Endothelial cell of umbilical vein (primary cell): Measurements from ENCODE around the gene KRT1. TPM values are rescaled to one million over a fixed set of nuclear protein-coding genes. Genes with fewer than 3 reads are reported as not detected.

Experiments
- BruUV-seq: library from RNA; stranded (reverse); fragments of 400-500 nt; replicated peaks from 2 replicates; lab custom pipeline; 2021; lab: Mats Ljungman, UMichigan
- CTCF ChIA-PET: fragments of 300-600, 350-600 bp; sonication (Branson Sonifier 250); formaldehyde crosslinking; loops from one replicate; lab custom pipeline; 2021; ENCODE audit warnings: antibody characterized with exemption, inconsistent platforms; lab: Charles Lee
- POLR2A ChIA-PET: fragments of 300-600, 350-600 bp; sonication (Branson Sonifier 250); formaldehyde crosslinking; loops from one replicate; lab custom pipeline; 2021; ENCODE audit warnings: antibody characterized with exemption, inconsistent platforms; lab: Charles Lee
- DNase-seq: peaks from one replicate; pipeline ENCODE4 v3.0.0-alpha.2; 2011; ENCODE audit warnings: low read depth, low spot score
- FAIRE-seq: peaks from 2 replicates; lab custom pipeline; 2011; peaks lifted over from hg19 to GRCh38; lab: Jason Lieb, UNC
- H2AFZ ChIP-seq: 2 replicates; pipeline ENCODE4 v1.6.0; 2012; ENCODE audit warnings: low read depth, low read length, control low read depth, inconsistent platforms
- H3K27ac ChIP-seq: 2 replicates; pipeline ENCODE4 v1.5.1; 2011; ENCODE audit warnings: low read depth, mild to moderate bottlenecking, control low read depth, low read length, moderate library complexity; ENCODE audit not compliant: insufficient read depth
- H3K27me3 ChIP-seq, 2 experiments: 2 replicates each; pipeline versions ENCODE4 v1.6.0 to v1.6.1; 2011; ENCODE audit warnings: low read length in 2 of 2, mixed read lengths in 1 of 2; ENCODE audit not compliant: control insufficient read depth in 2 of 2, insufficient read depth in 2 of 2
- H3K36me3 ChIP-seq, 2 experiments: 2 replicates in 1 of 2; 3 replicates in 1 of 2; pipeline ENCODE4 v1.5.1; 2011; ENCODE audit warnings: low read length in 2 of 2, mild to moderate bottlenecking in 1 of 2, moderate library complexity in 1 of 2; ENCODE audit not compliant: control insufficient read depth in 2 of 2, insufficient read depth in 2 of 2; ENCODE audit errors: extremely low read depth in 1 of 2
- H3K4me1 ChIP-seq: 3 replicates; pipeline ENCODE4 v1.5.1; 2011; ENCODE audit warnings: mild to moderate bottlenecking, low read length; ENCODE audit not compliant: control insufficient read depth, insufficient read depth; ENCODE audit errors: extremely low read depth
- H3K4me2 ChIP-seq: 2 replicates; pipeline ENCODE4 v1.6.1; 2011; ENCODE audit warnings: low read length, control low read depth, mixed read lengths; ENCODE audit not compliant: insufficient read depth
- H3K4me3 ChIP-seq, 3 experiments: fragments of 200-600 bp in 1 of 3; sonication (generic), shearing (Covaris generic) in 1 of 3; replicated peaks in 1 of 3; 2 replicates each; pipeline ENCODE4 v1.5.1; 2011 to 2016; ENCODE audit warnings: control low read depth in 3 of 3, low read length in 3 of 3, mild to moderate bottlenecking in 2 of 3, inconsistent platforms in 1 of 3, low read depth in 1 of 3, moderate library complexity in 1 of 3; ENCODE audit not compliant: insufficient read depth in 1 of 3
- H3K79me2 ChIP-seq: 2 replicates; pipeline ENCODE4 v1.6.0; 2012; ENCODE audit warnings: low read length, inconsistent platforms; ENCODE audit not compliant: control insufficient read depth, insufficient read depth
- H3K9ac ChIP-seq: replicated peaks from 2 replicates; pipeline ENCODE3; 2011; ENCODE audit warnings: low read length, control low read depth; ENCODE audit not compliant: insufficient read depth; ENCODE audit errors: extremely low read depth
- H3K9me1 ChIP-seq: replicated peaks from 3 replicates; pipeline ENCODE4 v1.6.0; 2011; ENCODE audit warnings: mild to moderate bottlenecking, low read length; ENCODE audit not compliant: control insufficient read depth, insufficient read depth; ENCODE audit errors: extremely low read depth
- H3K9me3 ChIP-seq: replicated peaks from 2 replicates; pipeline ENCODE4 v1.5.1; 2012; ENCODE audit warnings: low read length, inconsistent platforms; ENCODE audit not compliant: control insufficient read depth, insufficient read depth
- H4K20me1 ChIP-seq: replicated peaks from 2 replicates; pipeline ENCODE3; 2011; ENCODE audit warnings: mild to moderate bottlenecking, low read length; ENCODE audit not compliant: control insufficient read depth, insufficient read depth; ENCODE audit errors: extremely low read depth
- EZH2 ChIP-seq: IDR thresholded peaks from 2 replicates; pipeline ENCODE4 v1.6.1; 2012; ENCODE audit warnings: borderline replicate concordance, low read depth, mild to moderate bottlenecking, moderate library complexity, low read length, inconsistent platforms; ENCODE audit not compliant: severe bottlenecking
- FOS ChIP-seq: IDR thresholded peaks from 2 replicates; pipeline ENCODE4 v1.6.1; 2011; ENCODE audit warnings: mild to moderate bottlenecking, low read length, moderate library complexity, borderline replicate concordance; ENCODE audit not compliant: insufficient read depth
- GATA2 ChIP-seq: IDR thresholded peaks from 2 replicates; pipeline ENCODE4 v1.7.0; 2011; ENCODE audit warnings: low read depth, mild to moderate bottlenecking, moderate library complexity, mixed read lengths, low read length; ENCODE audit not compliant: insufficient read length, insufficient read depth
- JUN ChIP-seq: IDR thresholded peaks from 2 replicates; pipeline ENCODE4 v1.6.1; 2011; ENCODE audit warnings: borderline replicate concordance, low read depth; ENCODE audit not compliant: insufficient read length, insufficient read depth
- MAX ChIP-seq: IDR thresholded peaks from 2 replicates; pipeline ENCODE4 v1.6.1; 2011; ENCODE audit not compliant: insufficient read depth, insufficient read length
- MYC ChIP-seq: IDR thresholded peaks from one replicate; pipeline ENCODE4 v1.6.1; 2011; ENCODE audit warnings: mild to moderate bottlenecking, low read depth, low read length
- POLR2A ChIP-seq: IDR thresholded peaks from 2 replicates; pipeline ENCODE4 v1.6.1; 2012; ENCODE audit warnings: low read depth, mild to moderate bottlenecking, control low read depth, low read length
- POLR2AphosphoS5 ChIP-seq: IDR thresholded peaks from 2 replicates; pipeline ENCODE4 v1.6.1; 2012; ENCODE audit warnings: low read depth, mild to moderate bottlenecking, control low read depth, low read length, moderate library complexity; ENCODE audit not compliant: insufficient read depth
- dilution Hi-C: fragments of 300-500 bp; cut with MboI; formaldehyde crosslinking; loops from one replicate; pipeline ENCODE4 v1.15.0; 2019; ENCODE audit warnings: low sequenced_read_pairs; ENCODE audit not compliant: extremely low pct_ligation_motif_present
- intact Hi-C: fragments of 100-400 bp; cut with micrococcal nuclease; formaldehyde crosslinking; loops from one replicate; pipeline ENCODE4 v1.10.0; 2022
- polyA plus RNA-seq, 4 experiments: library from polyadenylated mRNA; depleted of rRNA in 3 of 4; stranded (reverse) in 3 of 4; unstranded in 1 of 4; fragments of >200 nt; gene quantifications; 2 replicates each; pipeline versions ENCODE4 v1.2.1 to v1.2.3, GENCODE V29; 2011 to 2012; ENCODE audit warnings: missing spikeins in 1 of 4
- total RNA-seq: library from RNA; stranded (reverse); gene quantifications from 2 replicates; pipeline ENCODE4 v1.2.3, GENCODE V29; 2021
- TF ChIP-seq, protein P1 (sequence below), 2 donors: IDR thresholded peaks; 1 replicate in 1 of 2; 2 replicates in 1 of 2; pipeline ENCODE4 v1.5.1; 2011; ENCODE audit warnings: low read length in 2 of 2, mild to moderate bottlenecking in 2 of 2, moderate library complexity in 2 of 2, control low read depth in 1 of 2, inconsistent platforms in 1 of 2, low read depth in 1 of 2; ENCODE audit not compliant: insufficient read depth in 1 of 2; ENCODE audit errors: extremely low read depth in 1 of 2

The KRT1 gene
- total and polyA plus RNA-seq, 2 donors (not counting 3 experiments of a cell fraction or from before 2014, with no cell fraction given): not detected

DNA sequence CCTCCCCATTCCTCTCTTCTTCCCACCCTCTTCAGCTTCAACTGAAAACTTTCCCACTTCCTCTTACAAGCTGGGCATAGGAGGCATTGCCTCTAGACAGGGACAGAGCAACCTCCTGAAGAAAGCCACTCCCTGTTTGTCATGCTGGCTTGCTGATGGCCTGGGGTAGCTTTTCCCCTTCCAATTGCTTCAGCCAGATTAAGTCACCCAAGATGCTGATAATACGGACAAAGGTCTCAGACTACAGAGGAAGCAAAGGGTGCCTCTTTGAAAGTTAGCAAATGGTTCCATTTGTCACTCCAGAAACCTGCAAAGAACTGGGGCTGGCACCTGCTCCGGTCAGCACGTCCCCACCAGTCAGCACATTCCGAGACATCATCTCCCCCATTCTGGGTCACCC is 34.2 kb downstream of the KRT1 start:
- FAIRE-seq: no peak
- POLR2A ChIA-PET: no interaction called here

More for the DNA sequence above, 34.2 kb downstream of the KRT1 start:
- Histone ChIP-seq H3K4me2 (no peak overlapping the region), H3K4me1 (no peaks in the 10 kb centered on the region), H3K36me3 (no peaks in the 10 kb centered on the region), H3K9me3 (no peaks in the 10 kb centered on the region), H3K79me2 (no peaks in the 10 kb centered on the region), H3K9me1 (no peaks in the 10 kb centered on the region), H2AFZ (no peak overlapping the region), H3K9ac (no peak overlapping the region), H3K4me3 (no peak overlapping the region), H3K27me3 (peaks cover 6 to 7% of the 10 kb centered on the region in 2 experiments), H3K27ac (no peak overlapping the region), H4K20me1 (no peaks in the 10 kb centered on the region)
- BruUV-seq: no TSS peak
- dilution Hi-C loops: no loop called here
- CTCF ChIA-PET: no interaction called here
- DNase-seq: no peak
- no peak for TF ChIP-seq GATA2
- TF ChIP-seq POLR2AphosphoS5: no peak
- no peak for TF ChIP-seq MYC
- no peak for TF ChIP-seq MAX
- TF ChIP-seq, protein P1, sequence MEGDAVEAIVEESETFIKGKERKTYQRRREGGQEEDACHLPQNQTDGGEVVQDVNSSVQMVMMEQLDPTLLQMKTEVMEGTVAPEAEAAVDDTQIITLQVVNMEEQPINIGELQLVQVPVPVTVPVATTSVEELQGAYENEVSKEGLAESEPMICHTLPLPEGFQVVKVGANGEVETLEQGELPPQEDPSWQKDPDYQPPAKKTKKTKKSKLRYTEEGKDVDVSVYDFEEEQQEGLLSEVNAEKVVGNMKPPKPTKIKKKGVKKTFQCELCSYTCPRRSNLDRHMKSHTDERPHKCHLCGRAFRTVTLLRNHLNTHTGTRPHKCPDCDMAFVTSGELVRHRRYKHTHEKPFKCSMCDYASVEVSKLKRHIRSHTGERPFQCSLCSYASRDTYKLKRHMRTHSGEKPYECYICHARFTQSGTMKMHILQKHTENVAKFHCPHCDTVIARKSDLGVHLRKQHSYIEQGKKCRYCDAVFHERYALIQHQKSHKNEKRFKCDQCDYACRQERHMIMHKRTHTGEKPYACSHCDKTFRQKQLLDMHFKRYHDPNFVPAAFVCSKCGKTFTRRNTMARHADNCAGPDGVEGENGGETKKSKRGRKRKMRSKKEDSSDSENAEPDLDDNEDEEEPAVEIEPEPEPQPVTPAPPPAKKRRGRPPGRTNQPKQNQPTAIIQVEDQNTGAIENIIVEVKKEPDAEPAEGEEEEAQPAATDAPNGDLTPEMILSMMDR (IDR thresholded peaks at IDR 0.05; ENCODE audit: extremely low read depth in 1 of 2, insufficient read depth in 1 of 2, low read depth in 1 of 2, low read length in 2 of 2): no peak
- TF ChIP-seq FOS: no peak
- TF ChIP-seq POLR2A: no peak
- TF ChIP-seq JUN: no peak
- no peak for TF ChIP-seq EZH2
- intact Hi-C loops: no loop called here
